Activated T-cell treated with anti-CD3 and anti-CD28 coated beads for 24 hours (primary cell): ENCODE data around the gene CA11.
"Not testable (repeated sequence)": the region's sequence is repeated elsewhere in the genome, so short reads cannot be mapped to it uniquely, and the experiment has no call there.

ENCODE experiments used
- DNase-seq: peaks from one replicate; pipeline ENCODE4 v3.0.0-alpha.2; 2020; ENCODE audit warnings: low read depth

The CA11 gene

DNA sequence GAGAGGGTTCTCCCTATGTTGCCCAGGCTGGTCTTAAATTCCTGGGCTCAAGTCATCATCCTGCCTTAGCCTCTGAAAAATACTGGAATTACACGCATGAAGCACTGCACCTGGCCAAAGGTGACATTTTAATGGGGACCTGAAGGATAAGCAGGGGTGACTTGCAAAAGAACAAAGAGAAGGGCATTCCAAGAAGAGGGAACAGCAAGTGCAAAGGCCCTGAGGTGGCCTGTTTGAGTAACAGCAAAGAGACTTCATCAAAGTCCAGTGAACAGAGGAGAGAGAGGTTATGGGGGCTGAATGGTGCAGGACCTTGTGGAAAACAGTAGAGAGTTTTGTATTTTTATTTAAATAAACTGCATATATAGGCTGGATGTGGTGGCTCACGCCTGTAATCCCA is 4.1 kb downstream of the CA11 start:
- DNase-seq: no peak

- no peak for DNase-seq
These were observed 6.3 kb downstream of the CA11 start for GRCh38 chr19:48639483-48640375.

DNA sequence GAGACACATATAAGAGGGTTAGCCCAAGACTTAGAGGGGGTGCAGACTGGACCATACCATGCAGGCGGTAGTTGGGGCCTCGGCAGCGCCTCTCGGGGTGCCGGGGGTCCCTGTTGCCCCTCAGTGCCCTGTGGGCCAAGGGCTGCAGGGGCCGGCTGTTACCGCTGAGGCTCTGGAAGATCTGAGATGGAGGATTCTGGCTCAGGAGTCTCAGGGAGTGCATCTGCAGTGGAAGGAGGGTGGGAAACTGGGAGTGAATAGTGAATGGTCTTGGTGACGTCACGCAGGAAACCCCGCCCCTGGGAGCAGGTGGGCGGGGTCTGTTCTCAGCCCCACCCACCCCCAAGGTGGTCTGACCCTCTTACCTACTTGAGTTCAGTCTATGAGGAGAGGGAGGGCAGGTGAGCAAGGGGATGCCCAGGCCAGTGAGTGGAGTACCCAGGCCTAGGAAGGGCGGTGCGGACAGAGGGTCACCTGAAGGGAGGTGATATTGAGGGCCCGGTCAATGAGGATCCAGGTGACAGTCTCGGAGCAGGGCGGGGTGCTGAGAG is 7.1 kb downstream of the CA11 start:
- DNase-seq: no peak

DNA sequence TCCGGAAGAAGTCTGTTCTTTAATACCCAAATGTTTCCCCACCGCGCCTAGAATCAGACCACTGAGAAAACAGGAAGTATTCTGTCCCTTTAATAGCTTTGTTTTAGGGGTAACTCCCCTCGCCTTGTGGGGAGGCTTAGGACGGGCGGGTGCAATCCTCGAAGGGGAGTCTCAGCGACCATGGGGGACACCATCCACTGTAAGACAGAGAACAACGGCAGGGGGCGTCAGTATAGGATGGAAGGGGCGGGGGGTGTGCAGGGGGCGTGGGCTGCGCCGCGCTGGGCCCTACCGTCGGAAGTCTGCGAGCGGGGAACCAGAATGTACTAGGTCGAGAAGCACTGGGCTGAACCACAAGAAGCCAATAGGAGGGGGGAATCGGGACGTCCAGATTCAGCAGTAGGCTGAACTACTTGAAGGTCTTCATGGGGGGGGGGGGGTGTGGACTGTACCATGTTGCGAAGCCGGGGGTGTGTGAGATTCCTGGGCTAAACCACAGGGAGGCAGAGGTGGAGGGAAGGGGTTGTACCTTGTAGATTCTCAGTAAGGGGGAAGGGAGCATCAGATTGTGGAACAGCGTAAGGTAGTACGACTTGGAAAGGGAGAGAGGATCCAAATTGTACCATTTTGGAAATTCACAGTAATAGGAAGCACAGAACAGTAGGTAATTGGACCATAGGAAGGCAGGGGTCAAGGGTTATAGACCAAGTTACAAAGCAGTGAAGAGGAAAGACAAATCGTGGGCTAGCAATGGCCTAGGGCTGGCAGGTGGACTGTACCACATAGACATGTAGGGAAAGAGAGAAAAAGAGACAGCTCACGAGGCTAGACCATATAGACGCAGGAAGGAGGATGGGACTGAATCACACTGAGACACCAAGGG is 7.8 kb downstream of the CA11 start:
- peak; percentile 75 for DNase-seq

- DNase-seq: peak; percentile 99
These were observed 8.5 kb downstream of the CA11 start for GRCh38 chr19:48637449-48637947.

DNA sequence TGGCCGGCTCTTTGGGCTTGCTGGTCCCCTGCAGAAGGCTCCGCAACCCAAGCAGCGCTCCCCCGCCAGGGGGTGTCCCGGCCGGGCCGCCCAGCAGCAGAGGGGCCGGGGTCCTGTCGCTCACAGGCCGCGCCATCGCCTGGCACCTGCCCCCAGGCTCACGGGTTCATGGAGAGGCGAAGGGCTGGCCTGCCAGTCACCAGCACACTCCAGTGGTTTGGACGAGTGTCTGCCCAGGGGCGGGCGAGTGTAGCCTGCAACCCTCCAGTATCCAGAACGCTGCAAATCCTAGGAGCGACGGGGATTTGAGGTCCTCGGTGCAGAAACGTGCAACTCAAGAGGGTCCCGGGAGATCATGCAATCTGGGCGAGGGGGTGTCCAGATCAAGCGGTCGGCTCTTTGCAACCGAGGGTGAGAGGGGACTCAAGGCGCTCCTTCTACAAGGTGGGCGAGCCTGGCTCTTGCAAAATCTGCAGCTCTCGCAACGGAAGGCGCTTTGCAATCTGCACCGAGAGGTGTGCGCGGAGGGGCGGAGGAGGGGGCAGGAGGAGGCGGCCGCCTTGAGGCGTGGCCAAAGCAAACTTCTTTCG is 9.0 kb downstream of the CA11 start, which contains the start of gene DBP:
Gene DBP (minus strand): TSS at position 521 of the 590 bp plus-strand sequence. CDS start 385 bp downstream, at position 136.
- DNase-seq: no peak

DNA sequence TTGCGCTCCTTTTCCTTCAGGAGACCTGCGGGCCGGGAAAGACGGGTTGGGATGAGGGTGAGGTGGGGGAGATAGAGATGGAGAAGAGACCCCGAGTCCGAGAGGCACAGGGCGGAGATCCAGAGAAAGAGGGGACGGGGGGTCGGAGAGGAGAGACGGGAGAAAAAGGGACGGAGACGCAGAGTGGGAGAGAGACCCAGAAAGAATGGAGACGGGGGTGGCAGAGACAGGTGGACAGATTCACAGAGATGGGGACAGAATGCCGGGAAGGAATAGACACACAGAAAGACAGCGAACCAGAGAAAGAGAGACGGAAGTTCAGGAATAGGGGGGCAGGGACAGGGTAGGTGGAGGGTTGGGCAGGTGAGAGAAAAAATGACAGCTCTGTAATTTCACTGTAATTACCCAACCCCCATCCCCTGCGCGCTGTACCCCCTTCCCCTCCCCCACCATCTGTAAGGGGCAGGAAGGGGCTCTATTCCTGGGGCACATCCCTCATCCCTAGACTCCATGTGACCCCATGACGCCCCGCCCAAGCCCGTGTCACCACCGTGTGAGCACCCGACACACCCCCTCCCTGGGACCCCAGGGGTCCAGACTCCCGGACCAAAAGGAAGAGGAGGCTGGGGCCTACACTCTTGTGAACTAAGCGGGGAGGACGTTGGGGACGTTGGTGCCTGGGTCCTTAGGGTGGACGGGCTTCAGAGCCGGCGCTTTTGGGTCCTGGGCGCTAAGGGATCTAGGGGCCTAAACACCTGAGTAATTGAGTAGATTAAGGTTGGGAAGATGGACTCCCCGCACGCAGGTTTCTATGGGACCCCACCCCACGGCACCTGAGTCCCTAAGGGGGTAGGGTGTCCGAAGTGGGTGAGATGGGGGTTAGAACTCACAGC is 9.8 kb downstream of the CA11 start:
- DNase-seq: no peak

DNA sequence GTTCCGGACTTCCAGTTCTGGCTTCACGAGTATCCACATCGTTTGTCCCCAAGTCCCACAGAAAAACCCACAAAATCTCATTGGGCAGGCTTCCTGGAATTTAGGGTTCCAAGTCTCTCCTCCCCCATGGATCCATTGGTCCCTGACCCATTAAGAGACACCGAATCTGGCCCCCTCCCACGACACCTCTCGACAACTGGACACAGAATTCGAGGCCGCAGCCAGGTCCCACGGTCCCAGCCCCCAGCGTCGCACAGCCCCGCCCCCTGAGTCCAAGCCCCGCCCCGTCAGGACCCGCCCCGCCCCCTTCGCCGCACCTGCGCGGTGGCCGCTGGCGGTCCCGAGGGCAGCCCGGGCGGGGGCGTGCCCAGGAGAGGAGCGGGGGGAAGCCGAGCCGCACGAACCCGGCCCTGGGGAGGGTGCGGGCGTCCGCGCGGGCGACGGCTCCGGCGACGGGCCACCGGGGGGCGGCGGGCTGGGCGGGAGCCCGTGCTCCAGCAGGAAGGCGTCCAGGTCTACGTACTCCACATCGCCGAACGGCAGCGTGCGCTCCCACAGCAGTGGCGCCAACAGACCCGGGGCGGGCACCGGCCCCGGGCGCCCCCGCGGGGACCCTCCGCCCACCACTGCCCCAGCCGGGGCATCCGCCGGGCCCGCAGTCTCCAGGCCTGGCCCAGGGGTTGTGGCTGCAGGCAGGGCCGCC is 10.6 kb downstream of the CA11 start:
- DNase-seq: peak; percentile 71

- DNase-seq: peak; percentile 93
These were observed 11.3 kb downstream of the CA11 start for GRCh38 chr19:48634424-48635262.

DNA sequence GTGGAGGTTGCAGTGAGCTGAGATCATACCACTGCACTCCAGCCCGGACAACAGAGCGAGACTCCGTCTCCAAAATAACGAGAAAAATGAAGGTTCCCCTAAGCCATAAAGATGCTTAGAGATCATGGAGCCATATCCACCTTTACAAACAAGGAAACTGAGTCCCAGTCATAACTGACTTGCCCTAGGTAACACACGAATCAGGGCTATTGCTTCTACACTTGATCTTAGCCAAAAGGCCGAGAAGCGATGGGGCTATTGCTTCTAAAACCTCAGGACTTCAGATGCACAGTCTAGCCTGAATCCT is 12.0 kb downstream of the CA11 start:
- DNase-seq: no peak

DNA sequence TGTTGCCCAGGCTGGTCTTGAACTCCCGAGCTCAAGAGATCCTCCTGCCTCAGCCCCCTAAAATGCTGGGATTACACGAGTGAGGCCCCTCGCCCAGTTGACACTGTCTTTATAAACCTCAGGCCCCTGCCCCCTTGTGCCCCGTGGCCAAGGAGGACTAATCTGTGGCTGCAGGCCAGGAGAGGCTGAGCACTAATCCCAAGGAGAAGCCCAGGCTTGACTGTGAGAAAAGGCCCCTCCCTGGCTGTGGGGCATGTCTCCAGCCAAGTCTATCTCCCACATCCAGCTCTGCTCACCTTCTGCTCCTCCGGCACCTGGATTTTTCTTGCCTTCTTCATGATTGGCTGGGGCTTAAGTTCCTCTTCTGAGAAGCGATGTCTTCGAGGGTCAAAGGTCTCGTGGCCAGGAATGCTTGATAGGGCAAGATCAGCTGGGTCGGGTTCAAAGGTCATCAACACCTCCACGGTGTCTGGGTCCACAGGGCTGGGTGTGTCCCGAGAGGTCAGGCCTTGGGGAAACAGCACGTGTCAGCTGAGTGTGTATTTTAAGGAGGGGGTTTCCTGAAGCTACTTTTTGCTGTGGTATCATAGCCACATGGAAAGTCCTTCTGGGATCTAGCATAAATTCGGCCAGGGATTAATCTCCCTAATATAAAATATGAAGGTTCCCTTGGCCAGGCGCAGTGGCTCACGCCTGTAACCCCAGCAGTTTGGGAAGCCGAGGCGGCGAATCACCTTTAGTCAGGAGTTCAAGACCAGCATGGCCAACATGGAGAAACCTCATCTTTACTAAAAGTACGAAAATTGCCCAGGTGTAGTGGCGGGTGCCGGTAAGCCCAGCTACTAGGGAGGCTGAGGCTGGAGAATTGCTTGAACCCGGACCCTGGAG is 12.6 kb downstream of the CA11 start:
- DNase-seq: no peak

GRCh38 chr19:48632692-48633147 is 13.3 kb downstream of the CA11 start:
- DNase-seq: no peak

DNA sequence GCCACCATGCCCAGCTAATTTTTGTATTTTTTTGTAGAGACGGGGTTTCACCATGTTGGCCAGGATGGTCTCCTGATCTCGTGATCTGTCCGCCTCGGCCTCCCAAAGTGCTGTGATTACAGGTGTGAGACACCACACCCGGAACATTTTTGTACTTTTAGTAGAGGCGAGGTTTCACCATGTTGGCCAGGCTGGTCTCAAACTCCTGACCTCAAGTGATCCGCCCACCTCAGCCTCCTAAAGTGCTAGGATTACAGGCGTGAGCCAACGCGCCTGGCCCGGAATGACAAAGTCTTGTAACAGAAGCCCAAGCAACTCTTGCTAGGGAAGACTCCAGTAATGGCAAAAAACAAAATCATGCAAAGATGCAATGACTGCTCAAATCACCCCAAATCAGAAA is 13.7 kb downstream of the CA11 start:
- not testable (repeated sequence) for DNase-seq

DNA sequence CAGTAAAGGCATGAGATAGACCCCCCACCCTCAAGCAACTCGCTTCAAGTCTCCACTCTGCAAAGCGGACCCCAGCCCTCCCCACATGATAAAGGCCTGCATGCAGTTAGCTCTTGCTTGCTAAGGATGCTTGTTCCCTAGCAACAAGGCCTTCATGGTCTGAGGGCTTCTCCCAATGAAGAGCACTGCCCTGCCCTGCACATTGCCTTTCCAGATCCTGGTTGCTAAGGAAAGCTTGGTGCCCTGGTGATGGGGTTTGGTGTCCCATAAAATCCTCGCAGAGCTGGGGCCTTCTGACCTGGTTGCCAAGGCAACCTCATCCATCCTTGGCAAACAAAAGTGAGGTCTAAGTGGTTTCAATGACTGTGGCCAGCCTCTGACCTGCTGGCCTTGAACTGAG is 14.8 kb downstream of the CA11 start:
- no peak for DNase-seq

- no peak for DNase-seq
These were observed 15.5 kb downstream of the CA11 start for GRCh38 chr19:48630296-48631063.

- no peak for DNase-seq
These were observed 16.2 kb downstream of the CA11 start for GRCh38 chr19:48629599-48630295.

- DNase-seq: no peak
These were observed 16.7 kb downstream of the CA11 start for GRCh38 chr19:48629297-48629598.
